K562 (cell line): Measurements from ENCODE around the gene C1orf174. TPM values are rescaled to one million over a fixed set of nuclear protein-coding genes. Genes with fewer than 3 reads are reported as not detected.

ENCODE experiments used
- ATAC-seq: fragments of 200-7000 bp; cut with Tn5 transposase; 3 replicates; pipeline ENCODE4 v1.9.1; 2020; ENCODE audit warnings: moderate library complexity
- BruUV-seq: library from RNA; stranded (reverse); fragments of 400-500 nt; replicated peaks from 2 replicates; lab custom pipeline; 2021; lab: Mats Ljungman, UMichigan
- CTCF ChIA-PET: fragments of 300-600 bp; formaldehyde crosslinking; extraction: SDS; loops from one replicate; lab custom pipeline; 2021; ENCODE audit warnings: low intra/inter-chr PET ratio; lab: Yijun Ruan, JAX
- POLR2A ChIA-PET: fragments of 300-600, 350-650 bp; sonication (Branson Sonifier 250); formaldehyde crosslinking; extraction: SDS; loops from one replicate; lab custom pipeline; 2021; ENCODE audit warnings: antibody characterized with exemption, inconsistent platforms; lab: Yijun Ruan, JAX
- DNase-seq, 4 experiments: peaks; one replicate each; pipeline versions ENCODE4 v3.0.0 to v3.0.0-alpha.2; 2011 to 2018; ENCODE audit warnings: low spot score in 3 of 4, mixed read lengths in 3 of 4; ENCODE audit errors: extremely low read depth in 1 of 4
- FAIRE-seq: peaks from 2 replicates; lab custom pipeline; 2011; peaks lifted over from hg19 to GRCh38; lab: Jason Lieb, UNC
- H2AFZ ChIP-seq: 2 replicates; pipeline ENCODE4 v1.6.0; 2011; ENCODE audit warnings: low read depth, low read length, control low read depth, inconsistent platforms
- H3K27ac ChIP-seq: fragments of 200-600 bp; 3 replicates; pipeline ENCODE4 v1.8.0; 2011; ENCODE audit warnings: low read depth, mild to moderate bottlenecking, control low read depth, inconsistent platforms, low read length, moderate library complexity, mixed read lengths; ENCODE audit errors: extremely low read depth
- H3K27me3 ChIP-seq, 2 experiments: fragments of 300-600 bp in 1 of 2; 2 replicates in 1 of 2; 3 replicates in 1 of 2; pipeline versions ENCODE4 v1.6.0 to v1.8.0; 2011; ENCODE audit warnings: inconsistent platforms in 2 of 2, low read length in 2 of 2, mild to moderate bottlenecking in 1 of 2, mixed read lengths in 1 of 2, moderate library complexity in 1 of 2; ENCODE audit not compliant: control insufficient read depth in 2 of 2, insufficient read depth in 2 of 2
- H3K36me3 ChIP-seq: fragments of 300-600 bp; 3 replicates; pipeline ENCODE4 v1.8.0; 2011; ENCODE audit warnings: mild to moderate bottlenecking, low read length, inconsistent platforms; ENCODE audit not compliant: control insufficient read depth, insufficient read depth
- H3K4me1 ChIP-seq, 2 experiments: fragments of 200-600 bp in 1 of 2; replicated peaks in 1 of 2; 2 replicates in 1 of 2; 3 replicates in 1 of 2; pipeline versions ENCODE4 v1.5.1 to v1.8.0; 2011; ENCODE audit warnings: inconsistent platforms in 2 of 2, low read length in 2 of 2, mild to moderate bottlenecking in 1 of 2, mixed read lengths in 1 of 2, moderate library complexity in 1 of 2; ENCODE audit not compliant: control insufficient read depth in 2 of 2, insufficient read depth in 2 of 2
- H3K4me2 ChIP-seq: 2 replicates; pipeline ENCODE4 v1.6.1; 2011; ENCODE audit warnings: low read length, control low read depth, inconsistent platforms, mixed read lengths; ENCODE audit not compliant: insufficient read depth
- H3K4me3 ChIP-seq: fragments of 200-600 bp; sonication (generic), shearing (Covaris generic); 2 replicates; pipeline ENCODE4 v1.5.1; 2016; ENCODE audit warnings: control low read depth, inconsistent platforms
- H3K79me2 ChIP-seq: fragments of 200-600 bp; 3 replicates; pipeline ENCODE4 v1.8.0; 2011; ENCODE audit warnings: low read length, inconsistent platforms; ENCODE audit not compliant: control insufficient read depth, insufficient read depth
- H3K9ac ChIP-seq, 2 experiments: 2 replicates each; pipeline versions ENCODE4 v1.6.0 to v1.6.1; 2011; ENCODE audit warnings: low read depth in 2 of 2, low read length in 2 of 2, control low read depth in 1 of 2, inconsistent platforms in 1 of 2, mild to moderate bottlenecking in 1 of 2, mixed read lengths in 1 of 2; ENCODE audit not compliant: insufficient read depth in 1 of 2
- H3K9me1 ChIP-seq: one replicate; pipeline ENCODE4 v1.6.0; 2011; ENCODE audit warnings: inconsistent platforms, mild to moderate bottlenecking, low read length, moderate library complexity; ENCODE audit not compliant: control insufficient read depth, insufficient read depth
- H3K9me3 ChIP-seq: replicated peaks from 2 replicates; pipeline ENCODE4 v1.5.1; 2011; ENCODE audit warnings: low read depth, low read length, inconsistent platforms; ENCODE audit not compliant: control insufficient read depth, insufficient read depth
- H4K20me1 ChIP-seq: replicated peaks from 2 replicates; pipeline ENCODE4 v1.6.1; 2011; ENCODE audit warnings: low read length, inconsistent platforms, mixed read lengths; ENCODE audit not compliant: control insufficient read depth, insufficient read depth
- GABPA ChIP-seq: fragments of 200-800 bp; sonication (Bioruptor generic); conservative IDR thresholded peaks from 2 replicates; pipeline ENCODE4 v1.6.1; 2016; ENCODE audit warnings: low read depth, missing genetic modification characterization, missing compliant biosample characterization
- KDM4B ChIP-seq, 2 experiments: fragments of 450-650 bp in 1 of 2; sonication (generic) in 1 of 2; IDR thresholded peaks; 2 replicates each; pipeline ENCODE4 v1.6.1; 2016 to 2017; ENCODE audit warnings: borderline replicate concordance in 2 of 2, antibody characterized with exemption in 1 of 2, low read depth in 1 of 2, mild to moderate bottlenecking in 1 of 2
- KLF6 ChIP-seq: fragments of 250-450 bp; sonication (Bioruptor Pico); IDR thresholded peaks from 2 replicates; pipeline ENCODE4 v1.4.0; 2020; ENCODE audit warnings: mild to moderate bottlenecking, moderate library complexity, borderline replicate concordance
- TAF9B ChIP-seq: fragments of 450-650 bp; IDR thresholded peaks from 2 replicates; pipeline ENCODE4 v1.6.1; 2018; ENCODE audit warnings: mild to moderate bottlenecking; ENCODE audit not compliant: partially characterized antibody
- ZBED1 ChIP-seq: IDR thresholded peaks from 2 replicates; pipeline ENCODE4 v1.6.1; 2014
- ZNF143 ChIP-seq: sonication (generic); formaldehyde crosslinking; IDR thresholded peaks from 2 replicates; pipeline ENCODE4 v1.9.0; 2022; ENCODE audit warnings: mild to moderate bottlenecking, missing genetic modification reagents
- ZSCAN29 ChIP-seq: fragments of 450-650 bp; IDR thresholded peaks from 2 replicates; pipeline ENCODE4 v1.6.1; 2017
- WGBS: fragments of 100-300 bp; shearing (Covaris generic); methylation state at CpG from one replicate; pipeline ENCODE4 v1.1.6; 2016; ENCODE audit warnings: low coverage, mixed read lengths; ENCODE audit not compliant: insufficient coverage; ENCODE audit errors: missing lambda C conversion rate; 5-methylcytosine and 5-hydroxymethylcytosine counted together
- in situ Hi-C: fragments of 300-500 bp; cut with MboI; formaldehyde crosslinking; loops from 4 replicates; pipeline ENCODE4 v1.15.0; 2018; ENCODE audit warnings: inconsistent platforms, mixed read lengths
- intact Hi-C: fragments of 100-400 bp; cut with micrococcal nuclease; formaldehyde crosslinking; loops from 2 replicates; pipeline ENCODE4 v1.14.2; 2022
- polyA plus RNA-seq, 8 experiments: library from polyadenylated mRNA; depleted of rRNA in 4 of 8; stranded (reverse) in 5 of 8; unstranded in 3 of 8; fragments of >200 nt; fragmentation: Nextera tagmentation in 2 of 8; fragmentation: Illumina TruSeq in 1 of 8; extraction: Ambion mirVana in 2 of 8; extraction: Trizol in 1 of 8; gene quantifications; 2 replicates each; pipeline versions ENCODE4 v1.2.1 to v1.2.3, GENCODE V29; 2011 to 2014; ENCODE audit warnings: inconsistent platforms in 1 of 8, missing spikeins in 1 of 8
- total RNA-seq, 7 experiments: library from RNA; depleted of rRNA in 6 of 7; stranded (reverse); fragments of >200 nt in 6 of 7; fragmentation: Illumina TruSeq in 2 of 7; extraction: Trizol in 2 of 7; gene quantifications; 2 replicates each; pipeline versions ENCODE4 v1.2.1 to v1.2.3, GENCODE V29; 2011 to 2021; ENCODE audit warnings: low replicate concordance in 1 of 7
- TF ChIP-seq, protein P1 (sequence below): fragments of 450-650 bp; IDR thresholded peaks from 2 replicates; pipeline ENCODE4 v1.6.1; 2014; ENCODE audit warnings: low read depth, mild to moderate bottlenecking, moderate library complexity, borderline replicate concordance
- TF ChIP-seq, protein P2 (sequence below), 2 experiments: fragments of 450-650 bp; IDR thresholded peaks; 2 replicates each; pipeline ENCODE4 v1.6.1; 2016

C1orf174 gene
- total and polyA plus RNA-seq, 9 of the 15 experiments (the other 6 are each of a cell fraction or from before 2014, with no cell fraction given): 38.5 to 64.9 (median 45.4) TPM

DNA sequence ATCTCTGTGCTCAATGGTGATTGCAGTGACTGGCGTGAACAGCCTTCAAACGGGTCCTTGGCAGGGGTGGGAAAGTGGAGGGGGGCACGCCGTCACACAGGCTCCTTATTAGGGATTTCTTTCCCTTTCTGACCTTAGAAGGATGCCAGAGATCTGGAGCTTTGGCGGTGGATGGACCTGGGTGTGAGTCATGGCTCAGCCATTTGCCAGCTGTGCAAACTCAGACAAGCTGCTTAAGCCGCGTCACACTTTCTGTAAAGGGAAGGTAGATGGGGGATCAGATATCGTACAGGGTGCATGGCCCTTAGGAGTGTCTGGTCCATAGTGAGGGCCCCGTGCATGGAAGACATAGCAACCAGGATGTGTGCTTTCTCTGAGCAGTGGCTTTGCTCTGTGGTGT lies 48.3 kb upstream of the C1orf174 start:
- H3K4me1 ChIP-seq: no peaks in the 10 kb centered on the region
- in situ Hi-C loops (no loop called here), intact Hi-C loops (no loop called here)
- no peak overlapping the region for H3K27ac ChIP-seq
- no peaks in the 10 kb centered on the region for H3K36me3 ChIP-seq
- no peaks in the 10 kb centered on the region for H3K79me2 ChIP-seq
- H4K20me1 ChIP-seq: peaks cover 3% of the 10 kb centered on the region
- no peak for FAIRE-seq
- H2AFZ ChIP-seq: no peak overlapping the region
- H3K4me2 ChIP-seq: no peak overlapping the region
- no peak for TF ChIP-seq TAF9B
- no peak for TF ChIP-seq ZNF143 (CRISPR knock-in tag)
- TF ChIP-seq, protein P1, sequence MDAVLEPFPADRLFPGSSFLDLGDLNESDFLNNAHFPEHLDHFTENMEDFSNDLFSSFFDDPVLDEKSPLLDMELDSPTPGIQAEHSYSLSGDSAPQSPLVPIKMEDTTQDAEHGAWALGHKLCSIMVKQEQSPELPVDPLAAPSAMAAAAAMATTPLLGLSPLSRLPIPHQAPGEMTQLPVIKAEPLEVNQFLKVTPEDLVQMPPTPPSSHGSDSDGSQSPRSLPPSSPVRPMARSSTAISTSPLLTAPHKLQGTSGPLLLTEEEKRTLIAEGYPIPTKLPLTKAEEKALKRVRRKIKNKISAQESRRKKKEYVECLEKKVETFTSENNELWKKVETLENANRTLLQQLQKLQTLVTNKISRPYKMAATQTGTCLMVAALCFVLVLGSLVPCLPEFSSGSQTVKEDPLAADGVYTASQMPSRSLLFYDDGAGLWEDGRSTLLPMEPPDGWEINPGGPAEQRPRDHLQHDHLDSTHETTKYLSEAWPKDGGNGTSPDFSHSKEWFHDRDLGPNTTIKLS: no peak
- no peak for TF ChIP-seq ZSCAN29
- TF ChIP-seq ZBED1: no peak
- no peak for TF ChIP-seq GABPA (tag)
- TF ChIP-seq KDM4B (IDR thresholded peaks at IDR 0.05; ENCODE audit: borderline replicate concordance in 2 of 2, low read depth in 1 of 2): no peak
- TF ChIP-seq KLF6 (CRISPR knock-in tag): no peak
- TF ChIP-seq, protein P2, sequence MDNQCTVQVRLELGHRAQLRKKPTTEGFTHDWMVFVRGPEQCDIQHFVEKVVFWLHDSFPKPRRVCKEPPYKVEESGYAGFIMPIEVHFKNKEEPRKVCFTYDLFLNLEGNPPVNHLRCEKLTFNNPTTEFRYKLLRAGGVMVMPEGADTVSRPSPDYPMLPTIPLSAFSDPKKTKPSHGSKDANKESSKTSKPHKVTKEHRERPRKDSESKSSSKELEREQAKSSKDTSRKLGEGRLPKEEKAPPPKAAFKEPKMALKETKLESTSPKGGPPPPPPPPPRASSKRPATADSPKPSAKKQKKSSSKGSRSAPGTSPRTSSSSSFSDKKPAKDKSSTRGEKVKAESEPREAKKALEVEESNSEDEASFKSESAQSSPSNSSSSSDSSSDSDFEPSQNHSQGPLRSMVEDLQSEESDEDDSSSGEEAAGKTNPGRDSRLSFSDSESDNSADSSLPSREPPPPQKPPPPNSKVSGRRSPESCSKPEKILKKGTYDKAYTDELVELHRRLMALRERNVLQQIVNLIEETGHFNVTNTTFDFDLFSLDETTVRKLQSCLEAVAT (IDR thresholded peaks at IDR 0.05): no peak
- H3K9ac ChIP-seq: no peak overlapping the region
- no peak overlapping the region for H3K4me3 ChIP-seq
- BruUV-seq: no TSS peak
- H3K9me1 ChIP-seq: no peaks in the 10 kb centered on the region
- WGBS: under 1% methylated on average over 9 of the region's 9 CpGs
- CTCF ChIA-PET: no interaction called here
- POLR2A ChIA-PET: interaction anchor here (0.6 to 0.7 kb wide), 2 partner anchors 30 to 274 kb away, joined by 3 read pairs; no protein-coding TSS in a partner anchor
- H3K9me3 ChIP-seq: no peaks in the 10 kb centered on the region
- H3K27me3 ChIP-seq: peaks cover 56 to 63% of the 10 kb centered on the region in 2 experiments
- DNase-seq: no peak
- no peak for ATAC-seq
